Esophagus muscularis mucosa (tissue), 4 donors: ENCODE data around the gene DNASE1L1. TPM values are rescaled to one million over a fixed set of nuclear protein-coding genes. Genes with fewer than 3 reads are reported as not detected.

Experiments
- DNase-seq: peaks from one replicate; pipeline ENCODE4 v3.0.0-alpha.2; 2017; ENCODE audit errors: extremely low spot score
- H3K27ac ChIP-seq, 4 donors: fragments of 200-600 bp; sonication (generic); replicated peaks in 1 of 4; 1 replicate in 3 of 4; 2 replicates in 1 of 4; pipeline ENCODE4 v1.5.1; 2016 to 2019; ENCODE audit warnings: mild to moderate bottlenecking in 1 of 4
- H3K27me3 ChIP-seq, 4 donors: fragments of 200-600 bp; sonication (generic); one replicate each; pipeline versions ENCODE4 v1.5.1 to v1.6.0; 2016 to 2019
- H3K36me3 ChIP-seq, 4 donors: fragments of 200-600 bp; sonication (generic); one replicate each; pipeline ENCODE4 v1.5.1; 2016 to 2019
- H3K4me1 ChIP-seq, 4 donors: fragments of 200-600 bp; sonication (generic); one replicate each; pipeline ENCODE4 v1.5.1; 2016 to 2019
- H3K4me3 ChIP-seq, 4 donors: fragments of 200-600 bp; sonication (generic); 1 replicate in 2 of 4; 2 replicates in 2 of 4; pipeline ENCODE4 v1.5.1; 2016 to 2019; ENCODE audit warnings: mild to moderate bottlenecking in 4 of 4, moderate library complexity in 1 of 4
- H3K9me3 ChIP-seq, 4 donors: fragments of 200-600 bp; sonication (generic); 1 replicate in 3 of 4; 2 replicates in 1 of 4; pipeline ENCODE4 v1.5.1; 2016 to 2019
- EP300 ChIP-seq: sonication (generic); formaldehyde crosslinking; IDR thresholded peaks from one replicate; pipeline ENCODE4 v1.6.1; 2017; ENCODE audit warnings: antibody characterized with exemption
- POLR2A ChIP-seq: fragments of 450-650 bp; IDR thresholded peaks from one replicate; pipeline ENCODE4 v1.6.1; 2017; ENCODE audit warnings: antibody characterized with exemption, moderate library complexity, mild to moderate bottlenecking, low read depth
- POLR2AphosphoS5 ChIP-seq, 2 donors: sonication (generic); formaldehyde crosslinking; IDR thresholded peaks; one replicate each; pipeline ENCODE4 v1.6.1; 2017; ENCODE audit warnings: antibody characterized with exemption in 2 of 2
- WGBS: methylation state at CpG from one replicate; pipeline ENCODE4 v1.1.5; 2018; 5-methylcytosine and 5-hydroxymethylcytosine counted together
- intact Hi-C: fragments of 100-400 bp; cut with DNase I; formaldehyde crosslinking; loops from one replicate; pipeline ENCODE4 v1.15.1; 2023
- total RNA-seq, 4 donors: library from RNA; depleted of rRNA; stranded (reverse); fragments of >200 nt; gene quantifications; one replicate each; pipeline versions ENCODE4 v1.1.0 to v1.2.1, GENCODE V29; 2016
- TF ChIP-seq, protein P1 (sequence below), 3 experiments: fragments of 200-600 bp in 2 of 3; fragments of 450-650 bp in 1 of 3; sonication (generic) in 2 of 3; IDR thresholded peaks; one replicate each; pipeline ENCODE4 v1.5.1; 2017 to 2019; ENCODE audit warnings: antibody characterized with exemption in 3 of 3, mild to moderate bottlenecking in 2 of 3, moderate library complexity in 1 of 3

Gene DNASE1L1
- total RNA-seq, 4 donors from 2014 or later, result 19.9 to 24.3 (median 22.6) TPM

DNA sequence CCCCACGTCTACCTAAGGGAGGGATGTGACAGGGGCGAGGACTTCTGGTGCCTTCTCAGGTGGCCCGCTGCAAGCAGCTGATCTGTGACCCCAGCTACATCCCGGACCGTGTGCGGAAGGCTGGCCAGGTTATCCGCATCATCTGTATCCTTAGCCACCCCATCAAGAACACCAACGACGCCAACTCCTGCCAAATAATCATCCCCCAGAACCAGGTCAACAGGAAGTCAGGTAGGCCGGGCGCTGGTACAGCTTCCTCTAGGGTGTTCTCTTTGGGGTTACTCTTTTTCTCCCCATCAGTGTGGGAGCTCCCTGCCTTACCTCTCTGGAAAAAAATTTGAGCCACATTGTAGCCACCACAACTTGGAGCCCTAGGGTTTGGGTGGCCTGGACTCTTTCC lies 32.5 kb upstream of the DNASE1L1 start:
- TF ChIP-seq, protein P1, sequence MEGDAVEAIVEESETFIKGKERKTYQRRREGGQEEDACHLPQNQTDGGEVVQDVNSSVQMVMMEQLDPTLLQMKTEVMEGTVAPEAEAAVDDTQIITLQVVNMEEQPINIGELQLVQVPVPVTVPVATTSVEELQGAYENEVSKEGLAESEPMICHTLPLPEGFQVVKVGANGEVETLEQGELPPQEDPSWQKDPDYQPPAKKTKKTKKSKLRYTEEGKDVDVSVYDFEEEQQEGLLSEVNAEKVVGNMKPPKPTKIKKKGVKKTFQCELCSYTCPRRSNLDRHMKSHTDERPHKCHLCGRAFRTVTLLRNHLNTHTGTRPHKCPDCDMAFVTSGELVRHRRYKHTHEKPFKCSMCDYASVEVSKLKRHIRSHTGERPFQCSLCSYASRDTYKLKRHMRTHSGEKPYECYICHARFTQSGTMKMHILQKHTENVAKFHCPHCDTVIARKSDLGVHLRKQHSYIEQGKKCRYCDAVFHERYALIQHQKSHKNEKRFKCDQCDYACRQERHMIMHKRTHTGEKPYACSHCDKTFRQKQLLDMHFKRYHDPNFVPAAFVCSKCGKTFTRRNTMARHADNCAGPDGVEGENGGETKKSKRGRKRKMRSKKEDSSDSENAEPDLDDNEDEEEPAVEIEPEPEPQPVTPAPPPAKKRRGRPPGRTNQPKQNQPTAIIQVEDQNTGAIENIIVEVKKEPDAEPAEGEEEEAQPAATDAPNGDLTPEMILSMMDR (IDR thresholded peaks at IDR 0.05), result no peak
- TF ChIP-seq EP300 (no peak), POLR2A (no peak), POLR2AphosphoS5 (IDR thresholded peaks at IDR 0.05) (no peak)
- no peak for DNase-seq
- WGBS, result 93% methylated on average over 8 of the region's 11 CpGs
- Histone ChIP-seq H3K9me3 (no peaks in the 10 kb centered on the region), H3K4me3 (no peak overlapping the region), H3K36me3 (peaks cover 4 to 50% (median 45%) of the 10 kb centered on the region in 4 donors), H3K4me1 (peaks cover 16 to 48% (median 46%) of the 10 kb centered on the region in 4 donors), H3K27ac (no peak overlapping the region), H3K27me3 (no peaks in the 10 kb centered on the region)
- intact Hi-C loops, result no loop called here

- TF ChIP-seq POLR2A, result no peak
- TF ChIP-seq, protein P1 (IDR thresholded peaks at IDR 0.05), result no peak
- TF ChIP-seq POLR2AphosphoS5 (IDR thresholded peaks at IDR 0.05), result no peak
- TF ChIP-seq EP300, result no peak
- no peak for DNase-seq
- WGBS, result 77% methylated on average over 5 of the region's 17 CpGs
- Histone ChIP-seq H3K4me3 (no peak overlapping the region), H3K27me3 (no peaks in the 10 kb centered on the region), H3K9me3 (no peaks in the 10 kb centered on the region), H3K27ac (no peak overlapping the region), H3K4me1 (peaks cover 19 to 47% (median 42%) of the 10 kb centered on the region in 4 donors), H3K36me3 (peaks cover 4 to 44% (median 38%) of the 10 kb centered on the region in 4 donors)
- intact Hi-C loops, result no loop called here
Measured at GRCh38 chrX:154440623-154441357, 31.7 kb upstream of the DNASE1L1 start.

- Histone ChIP-seq H3K27ac (no peak overlapping the region), H3K4me3 (no peak overlapping the region), H3K9me3 (no peaks in the 10 kb centered on the region), H3K36me3 (peaks cover 4 to 49% (median 45%) of the 10 kb centered on the region in 4 donors), H3K27me3 (no peaks in the 10 kb centered on the region), H3K4me1 (peaks cover 14 to 37% (median 33%) of the 10 kb centered on the region in 4 donors)
- WGBS, result 92% methylated on average over 14 of the region's 18 CpGs
- TF ChIP-seq POLR2AphosphoS5 (IDR thresholded peaks at IDR 0.05) (no peak), POLR2A (no peak), EP300 (no peak)
- TF ChIP-seq, protein P1 (IDR thresholded peaks at IDR 0.05), result no peak
- intact Hi-C loops, result loop anchor here (5.0 kb wide), 1 partner anchor 47 kb away; the partner anchor contains the start of gene UBL4A
- DNase-seq, result no peak
Measured at GRCh38 chrX:154439841-154440240, 30.8 kb upstream of the DNASE1L1 start.

DNA sequence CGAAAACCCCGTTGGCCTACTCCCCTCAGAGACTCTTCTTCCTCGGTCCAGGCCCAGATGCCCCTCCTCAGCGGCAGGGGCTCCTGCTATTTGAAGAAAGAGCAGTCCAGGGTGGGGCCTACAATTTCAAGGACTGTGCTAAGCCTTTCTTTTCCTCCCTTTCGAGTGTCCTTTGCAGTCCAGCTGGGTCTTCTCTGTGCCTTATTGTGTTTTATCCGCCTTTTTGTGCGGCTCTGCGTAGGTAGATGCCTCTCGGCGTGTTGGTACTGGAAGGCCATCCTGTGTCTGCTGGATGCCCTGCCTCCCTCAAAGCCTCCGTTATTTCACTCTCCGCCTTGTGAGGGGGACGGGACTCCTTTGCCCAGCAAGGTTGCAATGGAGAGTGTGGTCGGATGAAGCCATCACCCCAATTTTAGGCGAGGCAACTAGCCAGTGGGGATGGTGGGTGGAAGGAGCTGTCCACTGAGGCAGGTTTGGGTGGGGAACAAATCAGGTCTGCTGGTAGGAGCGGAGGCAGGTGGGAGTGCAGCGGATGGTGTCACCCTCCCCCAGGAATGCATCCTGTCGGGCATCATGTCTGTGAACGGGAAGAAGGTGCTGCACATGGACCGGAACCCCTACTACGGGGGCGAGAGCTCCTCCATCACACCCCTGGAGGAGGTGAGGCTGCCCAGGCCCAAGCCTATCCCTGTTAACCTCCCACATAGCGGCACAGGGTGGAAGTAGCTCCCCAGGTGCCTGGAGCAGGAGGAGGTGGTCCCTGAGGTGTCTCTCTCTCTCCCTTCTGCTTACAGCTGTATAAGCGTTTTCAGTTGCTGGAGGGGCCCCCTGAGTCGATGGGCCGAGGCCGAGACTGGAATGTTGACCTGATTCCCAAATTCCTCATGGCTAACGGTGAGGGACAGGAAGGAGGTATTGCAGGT lies 29.2 kb upstream of the DNASE1L1 start:
- DNase-seq, result no peak
- H3K27ac ChIP-seq, result peak overlapping the region; percentile 88 to 91 (median 90)
- H3K4me1 ChIP-seq, result peaks cover 7 to 27% (median 23%) of the 10 kb centered on the region in 4 donors
- WGBS, result 58% methylated on average over 27 of the region's 28 CpGs
- H3K36me3 ChIP-seq, result peaks cover 4 to 63% (median 60%) of the 10 kb centered on the region in 4 donors
- H3K9me3 ChIP-seq, result no peaks in the 10 kb centered on the region
- no peaks in the 10 kb centered on the region for H3K27me3 ChIP-seq
- intact Hi-C loops, result loop anchor here (5.0 kb wide), 1 partner anchor 49 kb away; the partner anchor contains the start of gene UBL4A
- TF ChIP-seq EP300, result no peak
- TF ChIP-seq, protein P1 (IDR thresholded peaks at IDR 0.05), result no peak
- TF ChIP-seq POLR2AphosphoS5 (IDR thresholded peaks at IDR 0.05), result no peak
- TF ChIP-seq POLR2A, result no peak
- H3K4me3 ChIP-seq, result peak overlapping the region; percentile 68 to 84 (median 74)
